Measurements from ENCODE around the gene KRTAP5-6.
"Not testable (repeated sequence)": the region's sequence is repeated elsewhere in the genome, so short reads cannot be mapped to it uniquely, and the experiment has no call there.

Gene KRTAP5-6

DNA sequence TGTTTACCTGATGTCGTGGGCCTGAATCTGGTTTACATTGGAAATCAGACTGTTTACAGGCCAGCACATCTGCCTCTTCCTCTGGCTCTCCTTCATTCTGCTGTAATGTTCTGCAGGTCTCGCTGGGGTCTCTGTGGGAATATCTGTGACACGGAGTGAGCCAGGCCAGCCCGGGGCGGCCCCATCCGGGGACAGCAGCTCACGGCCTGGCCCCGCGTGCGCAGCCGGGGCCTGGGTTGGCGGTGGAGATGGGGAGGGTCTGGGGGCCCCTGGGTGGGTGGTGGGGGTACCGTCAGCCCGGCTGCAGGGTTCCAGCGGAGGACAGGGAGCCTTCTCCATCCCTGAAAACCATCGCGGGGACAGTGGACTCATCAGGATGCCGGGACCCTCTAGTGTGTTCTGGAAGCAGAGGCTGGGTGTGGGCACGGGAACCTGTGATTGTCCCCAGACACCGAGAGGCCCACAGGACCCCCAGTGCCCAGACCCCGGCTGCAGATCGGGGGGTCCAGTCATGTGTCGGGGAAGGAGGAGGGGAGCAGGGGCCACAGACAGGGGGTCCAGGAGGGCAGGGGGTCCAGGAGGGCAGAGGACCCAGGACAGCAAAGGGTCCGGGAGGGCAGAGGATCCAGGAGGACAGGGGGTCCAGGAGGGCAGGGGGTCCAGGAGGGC, 13.0 kb upstream of the KRTAP5-6 start:
- not testable (repeated sequence) for DNase-seq

DNA sequence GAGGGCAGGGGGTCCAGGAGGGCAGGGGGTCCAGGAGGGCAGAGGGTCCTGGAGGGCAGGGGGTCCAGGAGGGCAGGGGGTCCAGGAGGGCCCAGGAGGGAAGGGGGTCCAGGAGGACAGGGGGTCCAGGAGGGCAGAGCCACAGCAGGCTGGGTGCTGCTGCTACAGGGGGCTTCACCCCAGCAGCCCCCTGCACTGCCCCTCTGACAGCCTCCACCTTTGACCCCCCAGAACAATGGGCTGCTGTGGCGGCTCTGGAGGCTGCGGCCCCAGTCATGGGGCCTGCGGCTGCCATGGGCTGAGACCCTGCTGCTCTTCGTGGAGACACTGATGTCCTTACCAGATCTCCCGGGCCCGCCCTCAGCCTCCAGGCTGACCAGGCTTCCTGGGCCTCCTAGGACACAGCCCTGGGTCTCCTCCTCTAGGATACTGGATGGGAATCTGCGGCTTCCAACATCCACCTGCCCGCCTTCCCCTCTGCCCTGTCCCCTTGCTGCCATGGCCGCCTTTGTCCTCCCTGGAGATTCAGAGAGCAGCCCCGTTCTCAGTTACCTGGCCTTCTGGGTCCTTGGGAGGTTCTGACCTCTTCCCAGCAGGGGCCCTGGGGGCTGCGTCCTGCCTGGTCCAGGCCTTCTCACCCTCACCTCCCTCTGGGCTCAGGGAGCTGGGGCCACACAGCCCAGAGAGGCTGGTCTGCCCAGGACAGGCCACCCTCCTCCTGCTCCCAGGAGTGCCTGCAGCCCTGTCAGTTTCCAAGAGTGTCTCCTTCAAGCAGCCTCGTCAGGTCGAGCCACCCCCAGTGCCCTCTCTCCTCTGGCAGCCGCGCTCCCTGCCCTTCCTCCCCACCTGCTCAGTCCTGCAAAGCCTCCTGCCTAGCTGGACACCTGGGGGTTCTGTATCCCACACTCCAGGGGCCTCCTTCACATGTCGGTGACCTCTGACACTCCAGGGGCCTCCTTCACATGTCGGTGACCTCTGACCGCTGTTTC, 11.8 kb upstream of the KRTAP5-6 start:
- DNase-seq: not testable (repeated sequence)

DNA sequence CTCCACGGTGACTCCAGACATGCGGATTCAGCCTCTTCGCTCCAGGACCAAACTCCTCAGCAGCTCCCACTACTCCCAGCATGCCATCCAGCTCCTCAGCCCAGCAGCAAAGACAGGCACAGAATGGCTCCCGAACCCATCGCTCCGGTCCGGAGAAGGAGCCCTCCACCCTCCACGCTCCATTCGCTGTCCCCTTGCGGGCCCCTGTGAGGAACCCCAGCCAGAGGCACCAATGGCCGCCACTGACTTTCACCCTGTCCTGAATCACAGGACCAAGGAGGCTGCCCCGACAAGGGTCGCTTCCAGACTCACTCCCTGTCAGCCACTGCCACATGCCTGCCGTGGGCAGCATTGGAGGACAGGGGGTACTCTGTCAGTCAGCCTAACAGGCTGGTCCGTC, 10.8 kb upstream of the KRTAP5-6 start:
- DNase-seq: not testable (repeated sequence)

DNA sequence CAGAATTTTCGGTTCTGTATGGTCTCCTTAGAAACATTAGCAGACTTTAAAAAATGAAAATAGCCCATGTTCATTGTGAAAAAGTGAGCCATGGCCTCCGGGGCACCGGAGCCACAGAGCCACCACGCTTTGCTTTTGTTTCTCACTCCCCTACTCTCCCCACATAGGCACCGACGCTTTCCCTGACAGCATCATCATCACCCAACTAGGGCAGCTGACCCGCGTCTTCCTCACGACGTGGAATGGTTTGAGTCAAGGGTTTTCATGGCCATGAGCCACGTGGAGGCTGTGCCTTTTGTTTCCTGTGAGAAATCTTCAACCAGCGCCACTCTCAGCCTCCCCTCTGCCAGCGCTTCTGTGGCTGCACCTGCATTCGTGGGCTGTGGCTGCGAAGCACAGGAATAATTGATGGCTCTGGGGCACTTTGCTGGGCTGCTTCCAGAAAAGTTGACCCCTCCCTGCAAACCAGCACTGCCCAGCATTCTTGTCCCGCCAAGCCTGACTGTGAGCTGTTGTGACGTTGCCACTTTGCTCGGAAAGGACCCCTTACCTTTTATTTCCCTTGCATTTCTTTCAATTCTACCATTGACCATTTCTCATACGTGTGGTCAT, 8.6 kb upstream of the KRTAP5-6 start:
- not testable (repeated sequence) for DNase-seq

DNA sequence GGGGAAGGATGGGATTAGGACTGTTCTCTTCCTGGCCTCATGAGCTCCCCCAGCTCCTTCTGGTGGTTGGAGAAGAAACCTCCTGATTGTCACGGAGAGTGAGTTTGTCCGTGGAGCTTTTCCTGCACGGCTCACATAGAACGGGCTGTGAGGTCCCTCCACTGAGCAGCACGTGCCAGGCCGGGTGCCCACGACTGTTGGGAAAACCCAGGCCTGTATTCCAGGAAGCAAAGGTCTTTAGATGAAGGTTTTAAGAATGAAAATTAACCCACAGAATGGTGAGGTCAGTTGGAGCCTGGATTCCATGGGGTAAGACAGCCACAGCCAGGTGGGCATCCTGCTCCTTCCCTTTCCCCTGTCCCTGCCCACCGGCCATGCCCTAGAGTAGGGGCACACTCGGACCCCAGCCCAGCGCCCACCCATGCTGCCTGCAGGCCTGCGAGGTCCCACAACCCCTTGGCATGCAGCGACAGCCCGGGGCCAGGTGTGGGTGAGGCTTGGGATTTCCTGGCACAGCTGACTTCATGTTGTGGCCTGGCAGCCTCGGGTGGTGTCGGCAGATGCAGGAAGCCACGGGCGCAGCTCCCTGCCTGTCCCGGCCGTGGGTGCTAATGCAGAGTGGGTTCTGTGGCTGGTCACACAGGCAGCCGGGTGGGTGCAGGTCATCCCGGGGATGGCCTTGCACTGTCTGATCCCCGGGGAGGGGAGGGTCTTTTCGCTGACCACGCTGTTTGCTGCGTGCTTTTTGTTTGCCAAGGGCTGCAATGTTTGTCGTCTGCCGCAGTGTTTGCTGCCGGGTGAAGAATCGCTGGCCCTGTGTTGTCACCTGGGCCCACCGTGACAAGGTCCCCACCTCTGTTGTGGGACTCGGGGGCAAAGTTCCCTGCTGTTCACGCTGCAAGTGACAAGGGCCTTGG, 7.5 kb upstream of the KRTAP5-6 start:
- not testable (repeated sequence) for DNase-seq

DNA sequence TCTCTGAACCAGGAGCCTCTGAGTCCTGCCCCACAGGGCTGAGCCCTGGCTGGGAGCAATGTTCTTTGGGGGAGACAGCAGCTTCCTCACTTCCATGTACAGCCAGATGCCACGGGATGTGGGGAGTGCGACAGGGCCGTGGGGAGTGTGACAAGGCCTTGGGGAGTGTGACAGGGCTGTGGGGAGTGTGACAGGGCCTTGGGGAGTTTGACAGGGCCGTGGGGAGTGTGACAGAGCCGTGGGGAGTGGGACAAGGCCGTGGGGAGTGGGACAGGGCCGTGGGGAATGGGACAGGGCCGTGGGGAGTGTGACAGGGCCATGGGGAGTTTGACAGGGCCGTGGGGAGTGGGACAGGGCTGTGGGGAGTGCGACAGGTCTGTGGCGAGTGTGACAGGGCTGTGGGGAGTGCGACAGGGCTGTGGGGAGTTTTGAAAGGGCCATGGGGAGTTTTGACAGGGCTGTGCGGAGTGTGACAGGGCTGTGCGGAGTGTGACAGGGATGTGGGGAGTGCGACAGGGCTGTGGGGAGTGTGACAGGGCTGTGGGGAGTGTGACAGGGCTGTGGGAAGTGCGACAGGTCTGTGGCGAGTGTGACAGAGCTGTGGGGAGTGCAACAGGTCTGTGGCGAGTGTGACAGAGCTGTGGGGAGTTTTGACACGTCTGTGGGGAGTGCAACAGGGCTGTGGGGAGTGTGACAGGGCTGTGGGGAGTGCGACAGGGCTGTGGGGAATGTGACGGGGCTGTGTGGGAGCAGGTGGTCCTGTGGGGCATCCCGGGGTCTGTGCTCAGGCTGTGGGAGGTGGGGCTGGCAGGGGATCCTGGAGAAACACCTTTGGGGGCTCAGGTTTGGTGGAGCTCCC, 6.6 kb upstream of the KRTAP5-6 start:
- no peak for DNase-seq

DNA sequence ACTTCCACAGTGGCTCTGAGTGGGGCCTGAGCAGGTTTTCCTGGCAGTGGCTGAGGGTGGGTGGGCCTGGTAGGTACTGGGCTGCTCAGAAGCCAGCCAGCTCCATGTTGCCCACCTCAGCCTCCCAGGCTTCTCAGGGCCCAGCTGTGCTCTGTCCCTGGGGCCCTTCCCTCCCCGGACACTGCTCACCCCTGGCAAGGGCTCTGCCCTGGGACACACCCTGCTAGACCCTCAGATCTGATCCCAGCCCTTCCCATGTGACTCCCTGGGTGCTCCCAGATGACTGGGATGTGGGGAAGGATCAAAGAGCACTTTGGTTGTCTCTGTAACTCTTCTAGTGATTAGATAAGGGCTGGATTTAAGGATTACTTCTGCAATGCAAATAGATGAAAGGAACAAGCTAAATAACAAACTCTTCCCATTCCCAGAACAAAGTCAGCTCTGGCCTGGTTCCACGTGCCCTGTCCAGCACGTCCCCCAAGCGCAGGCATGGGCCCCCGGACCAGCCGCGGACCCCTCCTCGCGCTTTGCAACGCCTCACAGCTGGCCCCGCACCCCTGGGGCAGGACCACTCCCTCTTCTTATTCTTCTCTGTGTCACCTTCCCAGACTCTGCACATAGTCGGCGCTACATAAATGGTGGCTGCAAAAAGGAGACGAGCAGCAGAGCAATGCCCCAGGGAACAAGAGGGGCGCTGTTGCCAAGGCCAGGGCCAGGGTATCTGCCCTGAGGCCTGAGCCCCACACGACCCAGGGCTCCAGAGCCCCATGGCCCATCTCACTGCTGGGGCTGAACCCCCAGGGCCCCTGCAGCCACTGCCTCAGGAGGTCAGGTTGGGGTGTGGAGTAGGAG, 5.7 kb upstream of the KRTAP5-6 start:
- DNase-seq: no peak

DNA sequence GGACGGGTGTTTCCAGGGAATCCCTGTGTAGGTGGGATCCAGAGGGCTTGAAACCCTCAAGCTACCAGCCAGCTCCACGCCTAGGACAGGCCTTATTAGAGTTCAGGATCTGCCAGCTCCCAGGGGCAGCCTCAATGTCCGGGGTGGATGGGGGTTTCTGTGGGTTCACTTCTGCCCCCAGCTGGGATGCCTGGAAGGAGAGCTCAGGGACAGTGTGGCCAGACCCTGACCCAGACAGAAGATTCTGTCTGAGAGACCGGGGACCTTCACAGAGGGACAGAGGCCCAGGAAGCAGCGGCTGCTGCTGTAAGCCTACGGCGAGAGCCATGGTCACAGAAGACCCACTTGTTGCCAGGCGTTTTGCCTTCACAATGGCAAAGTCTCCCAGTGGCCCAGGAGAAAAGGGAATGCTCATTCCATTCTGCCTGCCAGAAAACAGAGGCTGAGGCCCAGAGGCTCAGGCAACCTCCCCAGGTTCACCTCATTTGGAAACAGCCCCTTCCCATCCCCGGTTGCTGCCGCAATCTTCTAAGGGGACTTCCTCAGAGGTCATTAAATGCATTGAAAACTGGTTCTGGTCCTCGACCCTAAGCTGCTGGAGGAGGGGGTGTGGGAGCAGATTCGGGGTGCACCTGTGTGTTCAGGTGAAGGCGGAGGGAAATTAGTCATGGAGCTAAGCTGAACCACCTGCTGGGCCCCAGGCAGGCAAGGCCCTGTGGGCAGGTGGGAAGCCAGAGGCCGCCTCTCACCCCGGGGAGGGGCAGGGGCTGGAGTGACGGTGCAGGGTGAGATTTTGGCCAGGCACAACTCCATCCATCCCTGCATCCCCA, 4.9 kb upstream of the KRTAP5-6 start:
- no peak for DNase-seq

DNA sequence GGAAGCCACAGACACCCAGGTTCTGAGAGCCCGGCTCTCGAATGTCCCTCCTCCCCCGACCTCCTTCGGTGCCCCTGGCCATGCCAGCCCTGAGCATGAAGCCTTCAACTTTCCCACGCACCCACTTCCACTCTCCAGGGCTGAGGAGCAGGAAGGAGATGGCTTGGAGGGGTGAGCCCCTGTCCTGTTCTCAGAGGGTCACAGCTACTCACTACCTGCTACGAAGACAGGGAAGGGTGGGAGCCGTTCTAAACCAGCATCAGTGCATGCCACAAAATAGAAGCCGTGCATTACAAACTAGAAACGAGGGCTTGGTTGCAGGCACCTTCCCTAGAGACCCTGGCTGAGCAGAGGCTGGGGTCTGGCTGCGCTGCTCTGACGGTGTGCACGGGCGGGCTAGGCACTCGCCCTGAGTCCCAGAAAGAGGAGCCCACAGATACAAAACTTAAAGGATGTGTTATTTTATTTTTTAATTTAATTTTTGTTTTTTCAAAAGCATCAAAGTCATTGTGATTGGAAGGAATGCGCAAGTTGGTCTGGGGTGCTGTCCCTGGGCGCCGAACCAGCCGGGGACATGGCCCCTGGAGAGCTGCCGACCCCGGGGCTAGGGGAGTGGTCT, 4.2 kb upstream of the KRTAP5-6 start:
- DNase-seq: no peak

DNA sequence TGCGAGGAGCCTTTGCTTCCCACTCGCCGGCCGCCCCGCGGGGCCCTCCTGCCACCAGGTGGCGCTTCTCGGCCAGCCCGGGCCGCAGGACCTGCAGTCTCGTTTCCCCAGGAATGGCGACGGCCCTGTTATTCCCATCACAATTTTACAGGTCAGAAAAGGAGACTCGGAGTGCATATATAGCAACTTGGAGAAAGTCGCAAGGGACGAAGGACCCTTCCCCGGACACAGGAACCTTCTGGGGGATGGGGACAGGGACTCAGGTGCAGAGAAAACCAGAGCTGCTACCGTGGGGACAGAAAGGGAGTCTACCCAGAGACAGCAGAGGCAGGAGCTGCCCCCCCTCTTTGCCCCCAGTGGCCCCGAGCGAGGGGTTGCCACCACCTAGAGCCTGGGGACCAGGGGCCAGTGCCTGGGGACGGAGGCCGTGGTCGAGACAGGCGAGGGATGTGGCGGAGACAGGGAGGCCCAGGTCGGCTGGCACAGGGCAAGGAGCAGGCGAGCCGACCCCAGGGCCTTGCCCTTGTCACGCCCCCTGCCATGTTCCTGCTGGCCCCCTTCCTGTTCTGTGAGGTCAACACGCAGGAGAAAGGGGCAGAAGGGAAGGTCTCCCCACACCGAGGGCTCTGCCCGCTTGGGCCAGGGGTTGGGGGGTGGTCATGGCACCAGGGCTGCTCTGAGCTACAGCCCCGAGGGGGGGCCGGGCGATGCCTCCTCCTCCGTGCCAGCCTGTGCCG, 3.5 kb upstream of the KRTAP5-6 start:
- peak; percentile 77 for DNase-seq

DNA sequence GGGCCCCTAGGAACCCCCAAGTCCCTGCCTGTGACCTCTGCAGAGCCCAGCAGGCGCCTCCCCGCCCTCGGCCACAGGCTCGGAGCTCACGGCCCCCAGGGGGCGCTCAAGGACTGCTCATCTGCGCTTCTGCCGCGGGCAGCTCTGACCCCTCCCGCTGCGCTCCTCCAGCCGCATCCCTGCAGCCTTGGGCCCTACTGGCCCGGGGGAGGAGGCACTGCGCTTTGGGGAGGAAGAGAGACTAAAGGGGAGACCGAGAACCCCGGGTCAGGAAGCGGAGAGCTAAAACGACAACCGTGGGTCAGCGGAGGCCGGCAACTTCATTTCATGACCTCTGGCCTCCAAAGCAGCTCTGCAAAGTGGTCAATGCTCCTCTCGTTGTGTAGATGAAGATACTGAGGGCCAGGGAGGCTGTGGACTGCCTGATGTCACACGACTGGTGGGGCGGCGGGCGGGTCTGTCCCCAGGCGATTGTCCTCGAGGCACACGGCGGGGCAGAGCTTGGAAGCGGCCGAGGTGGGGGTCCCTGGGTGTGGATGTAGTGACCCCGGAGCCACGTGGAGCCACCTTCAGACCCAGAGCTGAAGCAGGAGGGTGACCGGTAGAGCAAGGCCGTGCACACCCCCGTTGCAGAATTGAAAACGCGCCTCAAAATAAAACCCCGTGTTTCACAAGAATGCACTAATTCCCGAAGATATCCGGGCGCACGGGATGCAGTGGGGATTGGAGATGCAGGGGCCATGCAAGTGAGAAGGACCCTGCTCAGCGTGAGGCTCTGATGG, 2.7 kb upstream of the KRTAP5-6 start:
- peak; percentile 83 for DNase-seq

DNA sequence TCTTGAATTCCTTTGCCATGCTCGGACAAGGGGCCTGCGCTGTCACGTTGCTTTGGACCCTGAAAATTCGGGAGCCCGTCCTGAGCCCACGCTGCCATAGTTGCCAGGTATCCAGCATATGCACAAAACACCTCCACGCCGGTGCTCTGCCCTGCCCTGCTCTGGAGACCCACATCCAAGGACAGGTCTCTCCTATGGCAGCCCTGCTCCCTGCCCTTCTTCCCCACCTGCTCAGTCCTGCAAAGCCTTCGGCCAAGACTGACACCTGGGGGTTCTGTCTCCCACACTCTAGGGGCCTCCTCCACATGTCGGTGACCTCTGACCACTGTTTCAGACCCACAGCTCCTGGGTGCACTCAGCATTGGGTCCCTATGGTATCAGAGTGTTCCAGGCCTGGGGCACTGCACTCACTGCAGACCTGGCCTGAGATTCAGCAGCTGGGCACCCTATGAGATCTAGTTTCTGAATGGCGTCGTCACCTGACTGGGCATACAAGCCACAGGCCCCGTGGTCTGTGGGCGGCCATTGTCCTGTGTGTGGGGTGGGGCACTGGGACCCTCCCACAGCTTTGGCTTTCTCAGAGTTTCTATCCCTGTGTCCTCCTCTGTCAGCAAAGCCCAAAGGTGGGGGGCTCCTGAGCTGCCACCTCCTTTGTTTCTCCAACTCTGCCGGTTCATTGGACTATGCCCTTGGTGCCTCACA, 2.0 kb upstream of the KRTAP5-6 start:
- no peak for DNase-seq

DNA sequence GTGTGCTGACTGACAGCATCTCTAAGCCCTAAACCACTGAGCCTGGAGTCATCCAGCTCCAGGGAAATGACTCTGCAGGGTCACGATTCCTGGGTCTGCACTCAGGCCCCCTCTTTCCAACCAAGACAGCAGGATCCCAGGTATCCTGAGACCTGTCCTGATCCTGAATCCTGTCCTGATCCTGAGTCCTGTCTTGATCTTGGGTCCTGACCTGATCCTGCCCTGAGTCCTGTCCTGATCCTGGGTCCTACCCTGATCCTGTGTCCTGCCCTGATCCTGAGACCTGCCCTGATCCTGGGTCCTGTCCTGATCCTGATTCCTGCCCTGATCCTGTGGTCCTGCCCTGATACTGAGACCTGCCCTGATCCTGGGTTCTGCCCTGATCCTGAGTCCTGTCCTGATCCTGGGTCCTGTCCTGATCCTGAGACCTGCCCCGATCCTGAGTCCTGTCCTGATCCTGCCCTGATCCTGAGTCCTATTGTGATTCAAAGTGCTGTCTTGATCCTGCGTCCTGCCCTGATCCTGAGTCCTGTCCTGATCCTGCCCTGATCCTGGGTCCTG, 1.4 kb upstream of the KRTAP5-6 start:
- DNase-seq: no peak

DNA sequence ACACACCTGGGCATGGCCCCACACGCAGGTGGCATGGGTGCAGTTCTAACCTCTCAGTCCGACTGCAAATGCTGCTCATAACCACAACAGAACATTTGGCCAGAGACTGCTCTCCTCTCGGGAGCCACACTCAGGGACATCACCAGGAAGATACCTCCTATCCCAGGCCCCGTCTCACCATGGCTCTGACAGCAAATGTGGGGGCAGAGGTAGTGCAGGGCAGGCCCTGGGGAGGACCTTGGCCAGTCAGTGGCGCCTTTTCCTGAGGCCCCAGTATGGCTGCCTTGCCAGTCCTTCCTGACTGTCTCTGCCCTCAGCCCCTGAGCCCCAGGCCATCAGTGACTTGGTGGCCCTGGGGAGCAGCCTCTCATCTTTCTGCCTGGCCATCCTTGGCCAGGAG, 2.8 kb downstream of the KRTAP5-6 start:
- DNase-seq: no peak

DNA sequence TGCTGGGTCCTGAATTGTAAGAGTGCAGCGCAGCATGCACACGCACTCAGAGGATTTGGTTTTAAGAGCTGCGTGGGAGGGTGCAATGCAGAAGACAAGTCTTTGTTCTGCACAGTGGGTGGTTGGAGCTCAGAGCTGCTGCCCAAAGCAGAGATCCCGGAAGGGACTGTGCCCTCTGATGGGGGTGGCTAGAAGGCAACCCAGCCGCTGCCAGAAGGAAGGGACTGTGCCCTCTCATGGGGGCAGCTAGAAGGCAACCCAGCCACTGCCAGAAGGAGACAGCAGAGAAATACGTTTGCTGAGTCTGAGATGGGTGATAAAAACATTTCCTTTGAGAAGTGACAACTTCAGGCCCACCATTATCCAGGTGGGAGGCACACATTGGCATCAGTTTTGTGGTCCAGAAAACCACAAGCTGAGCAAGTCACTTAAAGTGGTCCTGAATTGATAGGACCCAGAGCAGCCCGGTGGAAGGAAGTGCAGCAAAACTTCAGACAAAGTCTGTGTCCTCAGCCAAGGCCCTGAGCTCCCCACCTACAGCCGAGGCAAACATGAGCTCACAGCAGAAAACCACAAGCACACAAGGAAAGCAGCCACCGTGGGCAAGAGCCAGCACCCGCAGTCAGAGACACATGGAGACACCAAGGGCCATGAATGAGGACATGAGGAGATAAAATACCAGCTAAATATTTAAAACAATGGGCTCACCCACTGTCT, 4.3 kb downstream of the KRTAP5-6 start:
- no peak for DNase-seq

DNA sequence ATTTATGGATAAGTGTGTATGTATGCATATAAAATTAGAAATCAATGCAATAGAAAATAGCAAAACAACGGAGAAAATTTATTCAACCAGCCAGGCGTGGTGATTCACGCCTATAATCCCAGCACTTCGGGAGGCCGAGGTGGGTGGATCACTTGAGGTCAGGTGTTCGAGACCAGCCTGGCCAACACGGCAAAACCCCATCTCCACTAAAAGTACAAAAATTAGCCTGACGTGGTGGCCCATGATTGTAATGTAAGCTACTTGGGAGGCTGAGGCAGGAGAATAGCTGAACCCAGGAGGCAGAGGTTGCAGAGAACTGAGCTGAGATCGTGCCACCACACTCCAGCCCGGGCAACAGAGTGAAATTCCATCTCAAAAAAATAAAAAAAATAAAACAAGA, 5.5 kb downstream of the KRTAP5-6 start:
- no peak for DNase-seq
